SK-N-MC (cell line): ENCODE results near the gene VAV1.

ENCODE experiments used
- EZH2 ChIP-seq: fragments of 200-600 bp; sonication (generic); IDR thresholded peaks from one replicate; pipeline ENCODE4 v1.6.1; 2017; ENCODE audit warnings: antibody characterized with exemption
- POLR2AphosphoS5 ChIP-seq: IDR thresholded peaks from 2 replicates; pipeline ENCODE4 v1.6.1; 2012; ENCODE audit warnings: mild to moderate bottlenecking, low read depth, low read length, borderline replicate concordance

- TF ChIP-seq EZH2 (no peak), POLR2AphosphoS5 (no peak)
These were observed 117.9 kb downstream of the VAV1 start for GRCh38 chr19:6890401-6890913.
